ENCODE measurements around the gene IPCEF1. TPM values are rescaled to one million over a fixed set of nuclear protein-coding genes. Genes with fewer than 3 reads are reported as not detected.

The IPCEF1 gene
- total RNA-seq, 5 donors from 2014 or later (not counting 1 experiment from before 2014, with no cell fraction given): 57.6 to 132 (median 69.4) TPM

- Histone ChIP-seq H3K9me3 (no peaks in the 10 kb centered on the region), H3K36me3 (ENCODE audit: control insufficient read depth in 2 of 2, extremely low read depth in 1 of 2, insufficient read depth in 1 of 2, low read length in 1 of 2) (peaks cover 0 to 8% of the 10 kb centered on the region in 2 donors), H3K4me3 (ENCODE audit: control insufficient read depth in 1 of 2, extremely low read depth in 1 of 2, low read length in 1 of 2) (peak overlapping the region in 1 of 2 donors; percentile 3), H3K4me1 (ENCODE audit: control insufficient read depth in 1 of 2, extremely low read depth in 1 of 2, insufficient read depth in 2 of 2, low read length in 2 of 2) (peaks cover 34 to 44% of the 10 kb centered on the region in 2 experiments), H3K27ac (ENCODE audit: low read length) (peak overlapping the region; percentile 62), H3K27me3 (replicated peaks in 1 of 2; ENCODE audit: control insufficient read depth in 2 of 2, extremely low read depth in 1 of 2, insufficient read depth in 2 of 2, low read length in 1 of 2) (no peaks in the 10 kb centered on the region)
- no peaks in the 10 kb centered on the region for H3K27me3 Mint-ChIP-seq
- ATAC-seq (replicated peaks in 1 of 4) (no peak), DNase-seq (no peak)
- WGBS (ENCODE audit: insufficient coverage): 61% methylated on average over 3 of the region's 4 CpGs
- H3K4me3 Mint-ChIP-seq: peak overlapping the region; percentile 41 to 51 (median 48)
- CTCF ChIA-PET: interaction anchor here (1.1 to 5.6 kb wide), 3 partner anchors 14 to 44 kb away, joined by 8 to 38 read pairs (median 22); no protein-coding TSS in a partner anchor
- H3K4me1 Mint-ChIP-seq: peaks cover 81 to 89% (median 85%) of the 10 kb centered on the region in 3 donors
- H3K36me3 Mint-ChIP-seq: peaks cover 25% of the 10 kb centered on the region
- H3K27ac Mint-ChIP-seq: peak overlapping the region; percentile 90 to 93
- no peaks in the 10 kb centered on the region for H3K9me3 Mint-ChIP-seq
- POLR2A ChIA-PET: interaction anchor here (0.6 to 1.8 kb wide), 5 partner anchors 11 to 1073 kb away, joined by 3 to 5 read pairs (median 4); no protein-coding TSS in a partner anchor
Observed at GRCh38 chr6:154234019-154234772, 122.4 kb downstream of the IPCEF1 start.

- Histone ChIP-seq H3K27ac (ENCODE audit: low read length) (peak overlapping the region; percentile 62), H3K4me1 (ENCODE audit: control insufficient read depth in 1 of 2, extremely low read depth in 1 of 2, insufficient read depth in 2 of 2, low read length in 2 of 2) (peaks cover 35 to 44% of the 10 kb centered on the region in 2 experiments), H3K36me3 (ENCODE audit: control insufficient read depth in 2 of 2, extremely low read depth in 1 of 2, insufficient read depth in 1 of 2, low read length in 1 of 2) (peaks cover 6 to 14% of the 10 kb centered on the region in 2 donors), H3K4me3 (ENCODE audit: control insufficient read depth in 1 of 2, extremely low read depth in 1 of 2, low read length in 1 of 2) (no peak overlapping the region), H3K27me3 (replicated peaks in 1 of 2; ENCODE audit: control insufficient read depth in 2 of 2, extremely low read depth in 1 of 2, insufficient read depth in 2 of 2, low read length in 1 of 2) (no peaks in the 10 kb centered on the region), H3K9me3 (no peaks in the 10 kb centered on the region)
- no CpG with 5 or more reads among the region's 2 CpGs for WGBS (ENCODE audit: insufficient coverage)
- ATAC-seq (replicated peaks in 1 of 4): no peak
- Mint-ChIP-seq H3K27me3 (no peaks in the 10 kb centered on the region), H3K36me3 (peaks cover 31% of the 10 kb centered on the region), H3K4me1 (peaks cover 82 to 89% (median 85%) of the 10 kb centered on the region in 3 donors), H3K27ac (peak overlapping the region; percentile 90 to 93), H3K9me3 (no peaks in the 10 kb centered on the region), H3K4me3 (peak overlapping the region in 1 of 3 donors; percentile 51)
- CTCF ChIA-PET: interaction anchor here in 1 of 2 donors (1.1 to 5.6 kb wide), 3 partner anchors 15 to 44 kb away, joined by 3 to 38 read pairs (median 22); no protein-coding TSS in a partner anchor
- POLR2A ChIA-PET: interaction anchor here (0.6 to 1.8 kb wide), 6 partner anchors 11 to 20 kb away, joined by 3 to 5 read pairs (median 4); no protein-coding TSS in a partner anchor
- DNase-seq: no peak
Observed at GRCh38 chr6:154233383-154233782, 123.2 kb downstream of the IPCEF1 start.

- Histone ChIP-seq H3K4me3 (ENCODE audit: control insufficient read depth in 1 of 2, extremely low read depth in 1 of 2, low read length in 1 of 2) (peak overlapping the region in 1 of 2 donors; percentile 9), H3K27me3 (replicated peaks in 1 of 2; ENCODE audit: control insufficient read depth in 2 of 2, extremely low read depth in 1 of 2, insufficient read depth in 2 of 2, low read length in 1 of 2) (no peaks in the 10 kb centered on the region), H3K36me3 (ENCODE audit: control insufficient read depth in 2 of 2, extremely low read depth in 1 of 2, insufficient read depth in 1 of 2, low read length in 1 of 2) (peaks cover 6 to 15% of the 10 kb centered on the region in 2 donors), H3K27ac (ENCODE audit: low read length) (peak overlapping the region; percentile 54), H3K9me3 (no peaks in the 10 kb centered on the region), H3K4me1 (ENCODE audit: control insufficient read depth in 1 of 2, extremely low read depth in 1 of 2, insufficient read depth in 2 of 2, low read length in 2 of 2) (peaks cover 32 to 41% of the 10 kb centered on the region in 2 experiments)
- Mint-ChIP-seq H3K27me3 (no peaks in the 10 kb centered on the region), H3K27ac (peak overlapping the region; percentile 79 to 85), H3K4me1 (peaks cover 84 to 89% (median 88%) of the 10 kb centered on the region in 3 donors), H3K4me3 (peak overlapping the region; percentile 61 to 80 (median 62)), H3K36me3 (peaks cover 30% of the 10 kb centered on the region), H3K9me3 (no peaks in the 10 kb centered on the region)
- ChIA-PET POLR2A (interaction anchor here (0.5 to 1.8 kb wide), 9 partner anchors 9 to 341 kb away, joined by 3 to 5 read pairs (median 4); no protein-coding TSS in a partner anchor), CTCF (interaction anchor here (0.6 to 5.6 kb wide), 13 partner anchors 8 to 1075 kb away, joined by 3 to 38 read pairs (median 5); no protein-coding TSS in a partner anchor)
- 0% methylated on average over 1 of the region's 7 CpGs for WGBS (ENCODE audit: insufficient coverage)
- DNase-seq: peak in 1 of 35 experiments; percentile 53
- peak; percentile 69 to 83 (median 78) for ATAC-seq (replicated peaks in 1 of 4)
Observed at GRCh38 chr6:154232013-154232910, 124.3 kb downstream of the IPCEF1 start.

GRCh38 chr6:154230910-154231595 is 125.5 kb downstream of the IPCEF1 start:
- H3K4me3 Mint-ChIP-seq: peak overlapping the region; percentile 61 to 80 (median 62)
- H3K36me3 ChIP-seq (ENCODE audit: control insufficient read depth in 2 of 2, extremely low read depth in 1 of 2, insufficient read depth in 1 of 2, low read length in 1 of 2): peaks cover 6 to 13% of the 10 kb centered on the region in 2 donors
- peak overlapping the region in 1 of 2 donors; percentile 19 for H3K4me3 ChIP-seq (ENCODE audit: control insufficient read depth in 1 of 2, extremely low read depth in 1 of 2, low read length in 1 of 2)
- H3K9me3 ChIP-seq: no peaks in the 10 kb centered on the region
- DNase-seq: no peak
- peak overlapping the region; percentile 54 for H3K27ac ChIP-seq (ENCODE audit: low read length)
- no peaks in the 10 kb centered on the region for H3K27me3 ChIP-seq (replicated peaks in 1 of 2; ENCODE audit: control insufficient read depth in 2 of 2, extremely low read depth in 1 of 2, insufficient read depth in 2 of 2, low read length in 1 of 2)
- peaks cover 30% of the 10 kb centered on the region for H3K36me3 Mint-ChIP-seq
- H3K4me1 Mint-ChIP-seq: peaks cover 80 to 86% (median 84%) of the 10 kb centered on the region in 3 donors
- ChIA-PET POLR2A (no interaction called here), CTCF (interaction anchor here (0.6 to 5.6 kb wide), 5 partner anchors 11 to 1076 kb away, joined by 3 to 38 read pairs (median 4); no protein-coding TSS in a partner anchor)
- H3K4me1 ChIP-seq (ENCODE audit: control insufficient read depth in 1 of 2, extremely low read depth in 1 of 2, insufficient read depth in 2 of 2, low read length in 2 of 2): peaks cover 35 to 41% of the 10 kb centered on the region in 2 experiments
- ATAC-seq (replicated peaks in 1 of 4): no peak
- H3K27me3 Mint-ChIP-seq: no peaks in the 10 kb centered on the region
- WGBS (ENCODE audit: insufficient coverage): 0% methylated on average over 1 of the region's 5 CpGs
- H3K27ac Mint-ChIP-seq: peak overlapping the region; percentile 79 to 85
- H3K9me3 Mint-ChIP-seq: no peaks in the 10 kb centered on the region

GRCh38 chr6:154230393-154230792 is 126.2 kb downstream of the IPCEF1 start:
- Histone ChIP-seq H3K27me3 (replicated peaks in 1 of 2; ENCODE audit: control insufficient read depth in 2 of 2, extremely low read depth in 1 of 2, insufficient read depth in 2 of 2, low read length in 1 of 2) (no peaks in the 10 kb centered on the region), H3K4me3 (ENCODE audit: control insufficient read depth in 1 of 2, extremely low read depth in 1 of 2, low read length in 1 of 2) (peak overlapping the region in 1 of 2 donors; percentile 24), H3K36me3 (ENCODE audit: control insufficient read depth in 2 of 2, extremely low read depth in 1 of 2, insufficient read depth in 1 of 2, low read length in 1 of 2) (peaks cover 6 to 13% of the 10 kb centered on the region in 2 donors), H3K4me1 (ENCODE audit: control insufficient read depth in 1 of 2, extremely low read depth in 1 of 2, insufficient read depth in 2 of 2, low read length in 2 of 2) (peaks cover 35 to 43% of the 10 kb centered on the region in 2 experiments), H3K27ac (ENCODE audit: low read length) (peak overlapping the region; percentile 54), H3K9me3 (no peaks in the 10 kb centered on the region)
- CTCF ChIA-PET: interaction anchor here (0.6 to 5.6 kb wide), 4 partner anchors 10 to 72 kb away, joined by 3 to 38 read pairs (median 4); no protein-coding TSS in a partner anchor
- ATAC-seq (replicated peaks in 1 of 4): no peak
- no peak for DNase-seq
- Mint-ChIP-seq H3K9me3 (no peaks in the 10 kb centered on the region), H3K36me3 (peaks cover 30% of the 10 kb centered on the region), H3K4me1 (peaks cover 80 to 87% (median 84%) of the 10 kb centered on the region in 3 donors), H3K4me3 (peak overlapping the region; percentile 72 to 85 (median 80)), H3K27ac (peak overlapping the region; percentile 84 to 85), H3K27me3 (no peaks in the 10 kb centered on the region)
- POLR2A ChIA-PET: no interaction called here
- WGBS (ENCODE audit: insufficient coverage): no CpG with 5 or more reads among the region's 3 CpGs
